HCT116 (cell line): ENCODE results near the gene PSMC3. TPM values are rescaled to one million over a fixed set of nuclear protein-coding genes. Genes with fewer than 3 reads are reported as not detected.

Source experiments
- ATAC-seq: fragments of 200-7000 bp; cut with Tn5 transposase; 2 replicates; pipeline ENCODE4 v1.9.1; 2020; ENCODE audit warnings: mild to moderate bottlenecking, moderate library complexity
- BruUV-seq: library from RNA; stranded (reverse); fragments of 400-500 nt; replicated peaks from 2 replicates; lab custom pipeline; 2021; lab: Mats Ljungman, UMichigan
- CTCF ChIA-PET: fragments of 300-600 bp; sonication (Branson Sonifier 250); formaldehyde crosslinking; loops from one replicate; lab custom pipeline; 2021; ENCODE audit warnings: antibody characterized with exemption; lab: Charles Lee
- POLR2A ChIA-PET: fragments of 300-600, 350-600 bp; sonication (Branson Sonifier 250); formaldehyde crosslinking; loops from one replicate; lab custom pipeline; 2021; ENCODE audit warnings: antibody characterized with exemption; lab: Charles Lee
- RAD21 ChIA-PET, 2 experiments: fragments of 300-600 bp; sonication (Branson Sonifier 250); formaldehyde crosslinking; loops; one replicate each; lab custom pipeline; 2023; ENCODE audit warnings: low total read pairs in 2 of 2; ENCODE audit not compliant: uncharacterized antibody in 2 of 2, unreplicated experiment in 2 of 2, low non-redundant PET in 1 of 2; lab: Charles Lee
- DNase-seq: peaks from one replicate; pipeline ENCODE4 v3.0.0-alpha.2; 2010; ENCODE audit warnings: low read depth, low spot score
- H2AFZ ChIP-seq: fragments of 200-600 bp; shearing (Covaris generic), sonication (generic); 2 replicates; pipeline ENCODE4 v1.6.1; 2017; ENCODE audit warnings: low read depth, mixed run types, mixed read lengths, antibody characterized with exemption, low read length; ENCODE audit not compliant: poor library complexity, severe bottlenecking
- H3K27ac ChIP-seq: 2 replicates; pipeline ENCODE4 v1.5.1; 2012; ENCODE audit warnings: low read depth, low read length
- H3K27me3 ChIP-seq: fragments of 200-600 bp; sonication (generic); 2 replicates; pipeline ENCODE4 v1.6.1; 2016; ENCODE audit warnings: mixed run types, low read length, mixed read lengths; ENCODE audit not compliant: insufficient read depth
- H3K36me3 ChIP-seq, 2 experiments: fragments of 200-500 bp in 1 of 2; fragments of 200-600 bp in 1 of 2; sonication (Bioruptor generic) in 1 of 2; sonication (generic) in 1 of 2; 2 replicates each; pipeline versions ENCODE4 v1.5.1 to v1.6.1; 2014 to 2016; ENCODE audit warnings: low read length in 2 of 2, inconsistent platforms in 1 of 2, mixed read lengths in 1 of 2, mixed run types in 1 of 2; ENCODE audit not compliant: insufficient read depth in 2 of 2, control insufficient read depth in 1 of 2
- H3K4me1 ChIP-seq, 2 experiments: fragments of 200-600 bp in 1 of 2; sonication (generic) in 1 of 2; 2 replicates each; pipeline versions ENCODE4 v1.5.1 to v1.6.1; 2012 to 2017; ENCODE audit warnings: low read length in 2 of 2, inconsistent platforms in 1 of 2, mild to moderate bottlenecking in 1 of 2, mixed read lengths in 1 of 2, mixed run types in 1 of 2, moderate library complexity in 1 of 2; ENCODE audit not compliant: insufficient read depth in 2 of 2, control insufficient read depth in 1 of 2
- H3K4me2 ChIP-seq: fragments of 200-600 bp; sonication (generic); 2 replicates; pipeline ENCODE4 v1.6.1; 2017; ENCODE audit warnings: mixed run types, low read length, mixed read lengths
- H3K4me3 ChIP-seq, 2 experiments: fragments of 200-600 bp in 1 of 2; sonication (generic) in 1 of 2; replicated peaks in 1 of 2; 2 replicates each; pipeline ENCODE4 v1.5.1; 2011 to 2016; ENCODE audit warnings: low read length in 2 of 2, control low read depth in 1 of 2, low read depth in 1 of 2, mild to moderate bottlenecking in 1 of 2, mixed read lengths in 1 of 2, mixed run types in 1 of 2
- H3K79me2 ChIP-seq: fragments of 200-600 bp; sonication (generic); 2 replicates; pipeline ENCODE4 v1.6.1; 2017; ENCODE audit warnings: mild to moderate bottlenecking, mixed run types, low read length, moderate library complexity, mixed read lengths; ENCODE audit not compliant: insufficient read depth
- H3K9ac ChIP-seq: fragments of 200-600 bp; sonication (generic); 2 replicates; pipeline ENCODE4 v1.6.1; 2016; ENCODE audit warnings: low read length, mixed read lengths
- H3K9me2 ChIP-seq: fragments of 200-600 bp; sonication (generic), shearing (Covaris generic); 2 replicates; pipeline ENCODE4 v1.6.1; 2017; ENCODE audit warnings: mixed run types, mild to moderate bottlenecking, moderate library complexity; ENCODE audit not compliant: insufficient read depth
- H3K9me3 ChIP-seq, 2 experiments: fragments of 200-500 bp in 1 of 2; fragments of 200-600 bp in 1 of 2; sonication (Bioruptor generic) in 1 of 2; sonication (generic) in 1 of 2; 2 replicates each; pipeline ENCODE4 v1.6.1; 2014 to 2017; ENCODE audit warnings: low read length in 2 of 2, mixed read lengths in 2 of 2, inconsistent platforms in 1 of 2, low read depth in 1 of 2, mild to moderate bottlenecking in 1 of 2, mixed run types in 1 of 2, moderate library complexity in 1 of 2; ENCODE audit not compliant: control insufficient read depth in 1 of 2, insufficient read depth in 1 of 2
- H4K20me1 ChIP-seq: fragments of 200-600 bp; sonication (generic), shearing (Covaris generic); 2 replicates; pipeline ENCODE4 v1.6.1; 2017; ENCODE audit warnings: mixed run types, mild to moderate bottlenecking, moderate library complexity; ENCODE audit not compliant: insufficient read depth
- CBX3 ChIP-seq: IDR thresholded peaks from 2 replicates; pipeline ENCODE4 v1.6.1; 2012; ENCODE audit warnings: low read depth
- EGR1 ChIP-seq: IDR thresholded peaks from 2 replicates; pipeline ENCODE4 v1.6.1; 2012; ENCODE audit warnings: low read depth
- ELF1 ChIP-seq: IDR thresholded peaks from 2 replicates; pipeline ENCODE4 v1.6.1; 2012; ENCODE audit warnings: low read depth, borderline replicate concordance
- EZH2 ChIP-seq: fragments of 200-600 bp; sonication (generic); IDR thresholded peaks from 2 replicates; pipeline ENCODE4 v1.6.1; 2017; ENCODE audit warnings: antibody characterized with exemption, mixed run types
- EZH2phosphoT487 ChIP-seq: fragments of 200-600 bp; IDR thresholded peaks from 2 replicates; pipeline ENCODE4 v1.6.1; 2018; ENCODE audit warnings: antibody characterized with exemption, borderline replicate concordance
- FOSL1 ChIP-seq: IDR thresholded peaks from 2 replicates; pipeline ENCODE4 v1.6.1; 2012; ENCODE audit warnings: low read depth
- JUND ChIP-seq: IDR thresholded peaks from 2 replicates; pipeline ENCODE4 v1.6.1; 2012
- POLR2AphosphoS5 ChIP-seq: IDR thresholded peaks from 2 replicates; pipeline ENCODE4 v1.6.1; 2011; ENCODE audit warnings: mild to moderate bottlenecking, low read depth, low read length, moderate library complexity
- RAD21 ChIP-seq: IDR thresholded peaks from 2 replicates; pipeline ENCODE4 v1.6.1; 2012; ENCODE audit warnings: low read depth, mild to moderate bottlenecking
- SP1 ChIP-seq: IDR thresholded peaks from 2 replicates; pipeline ENCODE4 v1.6.1; 2012; ENCODE audit warnings: low read depth
- TCF7L2 ChIP-seq: IDR thresholded peaks from 2 replicates; pipeline ENCODE4 v1.7.0; 2011; ENCODE audit warnings: borderline replicate concordance, inconsistent platforms; ENCODE audit not compliant: insufficient read depth, insufficient read length; ENCODE audit errors: extremely low read depth
- YY1 ChIP-seq: IDR thresholded peaks from 2 replicates; pipeline ENCODE4 v1.6.1; 2011; ENCODE audit warnings: low read length, low read depth, moderate library complexity, mild to moderate bottlenecking; ENCODE audit not compliant: insufficient replicate concordance; ENCODE audit errors: extremely low read depth
- ZFX ChIP-seq: fragments of 450-650 bp; IDR thresholded peaks from 2 replicates; pipeline ENCODE4 v1.6.1; 2017
- intact Hi-C: fragments of 100-400 bp; cut with micrococcal nuclease; formaldehyde crosslinking; loops from 2 replicates; pipeline ENCODE4 v1.10.0; 2022
- total RNA-seq: library from RNA; stranded (reverse); gene quantifications from one replicate; pipeline ENCODE4 v1.2.1, GENCODE V29; 2021; ENCODE audit not compliant: unreplicated experiment
- TF ChIP-seq, protein P1 (sequence below): IDR thresholded peaks from 2 replicates; pipeline ENCODE4 v1.6.1; 2012
- TF ChIP-seq, protein P2 (sequence below), 3 experiments: fragments of 200-600 bp in 1 of 3; sonication (generic) in 1 of 3; IDR thresholded peaks in 2 of 3; conservative IDR thresholded peaks in 1 of 3; 2 replicates each; pipeline ENCODE4 v1.5.1; 2012 to 2017; ENCODE audit warnings: low read depth in 2 of 3, low read length in 2 of 3, antibody characterized with exemption in 1 of 3, borderline replicate concordance in 1 of 3, control low read depth in 1 of 3, mild to moderate bottlenecking in 1 of 3, mixed read lengths in 1 of 3, mixed run types in 1 of 3, moderate library complexity in 1 of 3; ENCODE audit not compliant: insufficient read depth in 1 of 3
- TF ChIP-seq, protein P3 (sequence below): IDR thresholded peaks from 2 replicates; pipeline ENCODE4 v1.6.1; 2011; ENCODE audit warnings: mild to moderate bottlenecking, low read length, moderate library complexity; ENCODE audit not compliant: insufficient replicate concordance; ENCODE audit errors: extremely low read depth

The PSMC3 gene
- total RNA-seq, 1 experiment from 2014 or later = 155 TPM

DNA sequence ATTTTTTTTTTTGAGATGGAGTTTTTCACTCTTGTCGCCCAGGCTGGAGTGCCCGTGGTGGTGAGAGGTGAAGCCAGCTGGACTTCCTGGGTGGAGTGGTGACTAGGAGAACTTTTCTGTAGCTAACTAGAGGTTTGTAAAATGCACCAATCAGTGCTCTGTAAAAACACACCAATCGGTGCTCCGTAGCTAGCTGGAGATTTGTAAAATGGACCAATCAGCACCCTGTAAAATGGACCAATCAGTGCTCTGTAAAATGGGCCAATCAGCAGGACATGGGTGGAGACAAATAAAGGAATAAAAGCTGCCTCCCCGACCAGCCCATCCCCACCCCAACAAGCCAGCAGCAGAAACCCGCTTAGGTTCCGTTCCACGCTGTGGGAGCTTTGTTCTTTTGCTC lies 27.1 kb upstream of the PSMC3 start:
- Histone ChIP-seq H3K79me2 (no peaks in the 10 kb centered on the region), H3K9ac (no peak overlapping the region), H3K27ac (no peak overlapping the region), H3K36me3 (no peaks in the 10 kb centered on the region), H2AFZ (no peak overlapping the region), H3K4me3 (no peak overlapping the region), H3K4me1 (peaks cover 0 to 2% of the 10 kb centered on the region in 2 experiments; a peak in 1 of 4 replicates), H3K9me3 (no peaks in the 10 kb centered on the region), H3K4me2 (no peak overlapping the region), H3K27me3 (no peaks in the 10 kb centered on the region), H3K9me2 (no peaks in the 10 kb centered on the region), H4K20me1 (no peaks in the 10 kb centered on the region)
- RAD21 ChIA-PET = interaction anchor here in 1 of 2 experiments (0.7 kb wide), 1 partner anchor 81 kb away, joined by 3 read pairs; no protein-coding TSS in a partner anchor
- ATAC-seq (no peak), DNase-seq (no peak)
- POLR2A ChIA-PET = interaction anchor here (1.3 kb wide), 1 partner anchor 100 kb away, joined by 3 read pairs; no protein-coding TSS in a partner anchor
- CTCF ChIA-PET = interaction anchor here (0.9 to 2.6 kb wide), 7 partner anchors 10 to 205 kb away, joined by 3 to 16 read pairs (median 3); partner anchors contain the start of genes ACP2 and PSMC3
- TF ChIP-seq POLR2AphosphoS5 (no peak), JUND (no peak), EZH2 (no peak), EGR1 (no peak), TCF7L2 (no peak)
- intact Hi-C loops = no loop called here
- no TSS peak for BruUV-seq

GRCh38 chr11:47451990-47452389 lies 25.8 kb upstream of the PSMC3 start:
- POLR2A ChIA-PET = no interaction called here

More at GRCh38 chr11:47451990-47452389, 25.8 kb upstream of the PSMC3 start:
- H3K27me3 ChIP-seq = no peaks in the 10 kb centered on the region
- no peaks in the 10 kb centered on the region for H3K79me2 ChIP-seq
- H3K4me2 ChIP-seq = no peak overlapping the region
- intact Hi-C loops = no loop called here
- no peaks in the 10 kb centered on the region for H4K20me1 ChIP-seq
- peaks cover 0 to 2% of the 10 kb centered on the region in 2 experiments; a peak in 1 of 4 replicates for H3K4me1 ChIP-seq
- no peaks in the 10 kb centered on the region for H3K9me2 ChIP-seq
- ATAC-seq (no peak), DNase-seq (no peak)
- H3K27ac ChIP-seq = no peak overlapping the region
- H3K9me3 ChIP-seq = no peaks in the 10 kb centered on the region
- TF ChIP-seq CBX3 (no peak), EGR1 (no peak), YY1 (no peak), ZFX (no peak), EZH2phosphoT487 (no peak), ELF1 (no peak), JUND (no peak), POLR2AphosphoS5 (no peak), FOSL1 (no peak), TCF7L2 (no peak), SP1 (no peak), RAD21 (no peak), EZH2 (no peak)
- TF ChIP-seq, protein P1, sequence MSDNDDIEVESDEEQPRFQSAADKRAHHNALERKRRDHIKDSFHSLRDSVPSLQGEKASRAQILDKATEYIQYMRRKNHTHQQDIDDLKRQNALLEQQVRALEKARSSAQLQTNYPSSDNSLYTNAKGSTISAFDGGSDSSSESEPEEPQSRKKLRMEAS = no peak
- TF ChIP-seq, protein P2, sequence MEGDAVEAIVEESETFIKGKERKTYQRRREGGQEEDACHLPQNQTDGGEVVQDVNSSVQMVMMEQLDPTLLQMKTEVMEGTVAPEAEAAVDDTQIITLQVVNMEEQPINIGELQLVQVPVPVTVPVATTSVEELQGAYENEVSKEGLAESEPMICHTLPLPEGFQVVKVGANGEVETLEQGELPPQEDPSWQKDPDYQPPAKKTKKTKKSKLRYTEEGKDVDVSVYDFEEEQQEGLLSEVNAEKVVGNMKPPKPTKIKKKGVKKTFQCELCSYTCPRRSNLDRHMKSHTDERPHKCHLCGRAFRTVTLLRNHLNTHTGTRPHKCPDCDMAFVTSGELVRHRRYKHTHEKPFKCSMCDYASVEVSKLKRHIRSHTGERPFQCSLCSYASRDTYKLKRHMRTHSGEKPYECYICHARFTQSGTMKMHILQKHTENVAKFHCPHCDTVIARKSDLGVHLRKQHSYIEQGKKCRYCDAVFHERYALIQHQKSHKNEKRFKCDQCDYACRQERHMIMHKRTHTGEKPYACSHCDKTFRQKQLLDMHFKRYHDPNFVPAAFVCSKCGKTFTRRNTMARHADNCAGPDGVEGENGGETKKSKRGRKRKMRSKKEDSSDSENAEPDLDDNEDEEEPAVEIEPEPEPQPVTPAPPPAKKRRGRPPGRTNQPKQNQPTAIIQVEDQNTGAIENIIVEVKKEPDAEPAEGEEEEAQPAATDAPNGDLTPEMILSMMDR (IDR thresholded peaks at IDR 0.05 in 2 of 3, conservative IDR thresholded peaks at IDR 0.05 in 1 of 3; ENCODE audit: borderline replicate concordance in 1 of 3, insufficient read depth in 1 of 3, low read depth in 2 of 3, low read length in 2 of 3) = no peak
- TF ChIP-seq, protein P3, sequence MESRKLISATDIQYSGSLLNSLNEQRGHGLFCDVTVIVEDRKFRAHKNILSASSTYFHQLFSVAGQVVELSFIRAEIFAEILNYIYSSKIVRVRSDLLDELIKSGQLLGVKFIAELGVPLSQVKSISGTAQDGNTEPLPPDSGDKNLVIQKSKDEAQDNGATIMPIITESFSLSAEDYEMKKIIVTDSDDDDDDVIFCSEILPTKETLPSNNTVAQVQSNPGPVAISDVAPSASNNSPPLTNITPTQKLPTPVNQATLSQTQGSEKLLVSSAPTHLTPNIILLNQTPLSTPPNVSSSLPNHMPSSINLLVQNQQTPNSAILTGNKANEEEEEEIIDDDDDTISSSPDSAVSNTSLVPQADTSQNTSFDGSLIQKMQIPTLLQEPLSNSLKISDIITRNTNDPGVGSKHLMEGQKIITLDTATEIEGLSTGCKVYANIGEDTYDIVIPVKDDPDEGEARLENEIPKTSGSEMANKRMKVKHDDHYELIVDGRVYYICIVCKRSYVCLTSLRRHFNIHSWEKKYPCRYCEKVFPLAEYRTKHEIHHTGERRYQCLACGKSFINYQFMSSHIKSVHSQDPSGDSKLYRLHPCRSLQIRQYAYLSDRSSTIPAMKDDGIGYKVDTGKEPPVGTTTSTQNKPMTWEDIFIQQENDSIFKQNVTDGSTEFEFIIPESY = no peak
- no TSS peak for BruUV-seq
- RAD21 ChIA-PET = no interaction called here
- H2AFZ ChIP-seq = no peak overlapping the region
- H3K36me3 ChIP-seq = no peaks in the 10 kb centered on the region
- CTCF ChIA-PET = no interaction called here
- H3K4me3 ChIP-seq = no peak overlapping the region
- H3K9ac ChIP-seq = no peak overlapping the region
